ENCODE data around the gene PEMT.

Gene PEMT

GRCh38 chr17:17514361-17514992 lies 77.0 kb downstream of the PEMT start:
- Histone ChIP-seq H3K4me2 (ENCODE audit: low read length) (no peak overlapping the region), H3K4ac (ENCODE audit: low read depth, low read length) (no peak overlapping the region)
- WGBS (ENCODE audit: extremely low coverage, insufficient coverage, insufficient read length) = no CpG with 5 or more reads among the region's 16 CpGs

GRCh38 chr17:17513626-17514025 lies 77.9 kb downstream of the PEMT start:
- H2BK12ac ChIP-seq (ENCODE audit: low read length) = no peak overlapping the region
- H3K4me2 ChIP-seq (ENCODE audit: low read length) = no peak overlapping the region
- no peak overlapping the region for H3K23ac ChIP-seq (ENCODE audit: low read length)
- no peak overlapping the region for H3K14ac ChIP-seq (ENCODE audit: low read length)
- no peak overlapping the region for H3K4me3 ChIP-seq (ENCODE audit: low read depth, low read length)
- no peaks in the 10 kb centered on the region for H3K27me3 ChIP-seq (ENCODE audit: insufficient read depth, low read length)
- H3K9ac ChIP-seq (ENCODE audit: low read length) = no peak overlapping the region
- no CpG with 5 or more reads among the region's 7 CpGs for WGBS (ENCODE audit: extremely low coverage, insufficient coverage, insufficient read length)
- no peak overlapping the region for H3K4ac ChIP-seq (ENCODE audit: low read depth, low read length)
- no peak overlapping the region for H4K8ac ChIP-seq (ENCODE audit: low read depth, low read length)
- no peak overlapping the region for H2BK5ac ChIP-seq (ENCODE audit: low read depth, low read length, poor library complexity)
- no peak overlapping the region for H3K18ac ChIP-seq (ENCODE audit: low read length)
- H3K79me2 ChIP-seq (ENCODE audit: control insufficient read depth, insufficient read depth, low read length, poor library complexity) = no peaks in the 10 kb centered on the region
- no peaks in the 10 kb centered on the region for H3K79me1 ChIP-seq (ENCODE audit: low read length)
- H3K36me3 ChIP-seq (ENCODE audit: control insufficient read depth in 1 of 2, insufficient read depth in 2 of 2, low read length in 2 of 2) = no peaks in the 10 kb centered on the region
- H3K27ac ChIP-seq (ENCODE audit: low read depth, low read length) = no peak overlapping the region
- DNase-seq = no peak
- no peak overlapping the region for H2AFZ ChIP-seq (ENCODE audit: insufficient read depth, low read length, poor library complexity)
- H2BK120ac ChIP-seq (ENCODE audit: insufficient read depth, low read length, poor library complexity) = no peak overlapping the region
- no peak overlapping the region for H2AK5ac ChIP-seq (ENCODE audit: low read length)
- no peak overlapping the region for H4K91ac ChIP-seq (ENCODE audit: low read depth, low read length)
- peaks cover 4% of the 10 kb centered on the region for H3K9me3 ChIP-seq (ENCODE audit: insufficient read depth, low read depth, low read length)
- H3K4me1 ChIP-seq (ENCODE audit: control insufficient read depth in 1 of 2, insufficient read depth in 2 of 2, low read length in 2 of 2) = peaks cover 3 to 15% of the 10 kb centered on the region in 2 experiments
- H4K12ac ChIP-seq (ENCODE audit: low read depth, low read length) = no peak overlapping the region

More at GRCh38 chr17:17514361-17514992, 77.0 kb downstream of the PEMT start:
- Histone ChIP-seq H2BK120ac (ENCODE audit: insufficient read depth, low read length, poor library complexity) (no peak overlapping the region), H2AK5ac (ENCODE audit: low read length) (no peak overlapping the region), H3K27ac (ENCODE audit: low read depth, low read length) (no peak overlapping the region), H2AFZ (ENCODE audit: insufficient read depth, low read length, poor library complexity) (no peak overlapping the region), H3K79me2 (ENCODE audit: control insufficient read depth, insufficient read depth, low read length, poor library complexity) (no peaks in the 10 kb centered on the region), H3K9me3 (ENCODE audit: insufficient read depth, low read depth, low read length) (peaks cover 4% of the 10 kb centered on the region), H3K9ac (ENCODE audit: low read length) (no peak overlapping the region), H4K91ac (ENCODE audit: low read depth, low read length) (no peak overlapping the region), H3K27me3 (ENCODE audit: insufficient read depth, low read length) (no peaks in the 10 kb centered on the region), H3K18ac (ENCODE audit: low read length) (no peak overlapping the region), H3K4me1 (ENCODE audit: control insufficient read depth in 1 of 2, insufficient read depth in 2 of 2, low read length in 2 of 2) (peaks cover 3 to 15% of the 10 kb centered on the region in 2 experiments), H3K14ac (ENCODE audit: low read length) (no peak overlapping the region), H2BK12ac (ENCODE audit: low read length) (no peak overlapping the region), H3K79me1 (ENCODE audit: low read length) (no peaks in the 10 kb centered on the region), H3K4me3 (ENCODE audit: low read depth, low read length) (no peak overlapping the region), H3K36me3 (ENCODE audit: control insufficient read depth in 1 of 2, insufficient read depth in 2 of 2, low read length in 2 of 2) (no peaks in the 10 kb centered on the region), H4K8ac (ENCODE audit: low read depth, low read length) (no peak overlapping the region), H2BK5ac (ENCODE audit: low read depth, low read length, poor library complexity) (no peak overlapping the region), H4K12ac (ENCODE audit: low read depth, low read length) (no peak overlapping the region), H3K23ac (ENCODE audit: low read length) (no peak overlapping the region)
- no peak for DNase-seq

GRCh38 chr17:17512866-17513265 lies 78.6 kb downstream of the PEMT start:
- Histone ChIP-seq H3K4me1 (ENCODE audit: control insufficient read depth in 1 of 2, insufficient read depth in 2 of 2, low read length in 2 of 2) (peaks cover 3 to 15% of the 10 kb centered on the region in 2 experiments), H2AK5ac (ENCODE audit: low read length) (no peak overlapping the region), H3K23ac (ENCODE audit: low read length) (no peak overlapping the region), H3K4me3 (ENCODE audit: low read depth, low read length) (no peak overlapping the region), H4K8ac (ENCODE audit: low read depth, low read length) (no peak overlapping the region), H3K27ac (ENCODE audit: low read depth, low read length) (no peak overlapping the region), H3K4me2 (ENCODE audit: low read length) (no peak overlapping the region), H3K9ac (ENCODE audit: low read length) (no peak overlapping the region), H3K27me3 (ENCODE audit: insufficient read depth, low read length) (no peaks in the 10 kb centered on the region), H3K4ac (ENCODE audit: low read depth, low read length) (no peak overlapping the region), H4K12ac (ENCODE audit: low read depth, low read length) (no peak overlapping the region), H3K79me1 (ENCODE audit: low read length) (no peaks in the 10 kb centered on the region), H3K14ac (ENCODE audit: low read length) (no peak overlapping the region), H3K18ac (ENCODE audit: low read length) (no peak overlapping the region), H2BK12ac (ENCODE audit: low read length) (no peak overlapping the region), H3K79me2 (ENCODE audit: control insufficient read depth, insufficient read depth, low read length, poor library complexity) (no peaks in the 10 kb centered on the region), H4K91ac (ENCODE audit: low read depth, low read length) (no peak overlapping the region), H3K36me3 (ENCODE audit: control insufficient read depth in 1 of 2, insufficient read depth in 2 of 2, low read length in 2 of 2) (no peaks in the 10 kb centered on the region), H3K9me3 (ENCODE audit: insufficient read depth, low read depth, low read length) (peaks cover 4% of the 10 kb centered on the region), H2BK120ac (ENCODE audit: insufficient read depth, low read length, poor library complexity) (no peak overlapping the region), H2AFZ (ENCODE audit: insufficient read depth, low read length, poor library complexity) (no peak overlapping the region), H2BK5ac (ENCODE audit: low read depth, low read length, poor library complexity) (no peak overlapping the region)
- DNase-seq = no peak
- WGBS (ENCODE audit: extremely low coverage, insufficient coverage, insufficient read length) = no CpG with 5 or more reads among the region's 5 CpGs

- Histone ChIP-seq H3K4me2 (ENCODE audit: low read length) (no peak overlapping the region), H3K4me1 (ENCODE audit: control insufficient read depth in 1 of 2, insufficient read depth in 2 of 2, low read length in 2 of 2) (peaks cover 3 to 15% of the 10 kb centered on the region in 2 experiments), H2BK120ac (ENCODE audit: insufficient read depth, low read length, poor library complexity) (no peak overlapping the region), H2AK5ac (ENCODE audit: low read length) (no peak overlapping the region), H3K79me2 (ENCODE audit: control insufficient read depth, insufficient read depth, low read length, poor library complexity) (no peaks in the 10 kb centered on the region), H2BK5ac (ENCODE audit: low read depth, low read length, poor library complexity) (no peak overlapping the region), H4K91ac (ENCODE audit: low read depth, low read length) (no peak overlapping the region), H2BK12ac (ENCODE audit: low read length) (no peak overlapping the region), H3K9ac (ENCODE audit: low read length) (no peak overlapping the region), H3K4ac (ENCODE audit: low read depth, low read length) (no peak overlapping the region), H3K18ac (ENCODE audit: low read length) (no peak overlapping the region), H3K9me3 (ENCODE audit: insufficient read depth, low read depth, low read length) (peaks cover 4% of the 10 kb centered on the region), H3K27me3 (ENCODE audit: insufficient read depth, low read length) (no peaks in the 10 kb centered on the region), H3K79me1 (ENCODE audit: low read length) (no peaks in the 10 kb centered on the region), H3K14ac (ENCODE audit: low read length) (no peak overlapping the region), H3K27ac (ENCODE audit: low read depth, low read length) (no peak overlapping the region), H3K23ac (ENCODE audit: low read length) (no peak overlapping the region), H4K8ac (ENCODE audit: low read depth, low read length) (no peak overlapping the region), H4K12ac (ENCODE audit: low read depth, low read length) (no peak overlapping the region), H2AFZ (ENCODE audit: insufficient read depth, low read length, poor library complexity) (no peak overlapping the region), H3K4me3 (ENCODE audit: low read depth, low read length) (no peak overlapping the region), H3K36me3 (ENCODE audit: control insufficient read depth in 1 of 2, insufficient read depth in 2 of 2, low read length in 2 of 2) (no peaks in the 10 kb centered on the region)
- peak; percentile 12 to 14 for DNase-seq
- no CpG with 5 or more reads among the region's 29 CpGs for WGBS (ENCODE audit: extremely low coverage, insufficient coverage, insufficient read length)
Measured at GRCh38 chr17:17511881-17512858, 79.3 kb downstream of the PEMT start.
